Measurements from ENCODE around the gene LRRC7. TPM values are rescaled to one million over a fixed set of nuclear protein-coding genes. Genes with fewer than 3 reads are reported as not detected.

LRRC7 gene
- total RNA-seq, 1 experiment from 2014 or later: not detected

- DNase-seq: no peak
Observed at GRCh38 chr1:70168283-70168682, 600.6 kb downstream of the LRRC7 start.

DNA sequence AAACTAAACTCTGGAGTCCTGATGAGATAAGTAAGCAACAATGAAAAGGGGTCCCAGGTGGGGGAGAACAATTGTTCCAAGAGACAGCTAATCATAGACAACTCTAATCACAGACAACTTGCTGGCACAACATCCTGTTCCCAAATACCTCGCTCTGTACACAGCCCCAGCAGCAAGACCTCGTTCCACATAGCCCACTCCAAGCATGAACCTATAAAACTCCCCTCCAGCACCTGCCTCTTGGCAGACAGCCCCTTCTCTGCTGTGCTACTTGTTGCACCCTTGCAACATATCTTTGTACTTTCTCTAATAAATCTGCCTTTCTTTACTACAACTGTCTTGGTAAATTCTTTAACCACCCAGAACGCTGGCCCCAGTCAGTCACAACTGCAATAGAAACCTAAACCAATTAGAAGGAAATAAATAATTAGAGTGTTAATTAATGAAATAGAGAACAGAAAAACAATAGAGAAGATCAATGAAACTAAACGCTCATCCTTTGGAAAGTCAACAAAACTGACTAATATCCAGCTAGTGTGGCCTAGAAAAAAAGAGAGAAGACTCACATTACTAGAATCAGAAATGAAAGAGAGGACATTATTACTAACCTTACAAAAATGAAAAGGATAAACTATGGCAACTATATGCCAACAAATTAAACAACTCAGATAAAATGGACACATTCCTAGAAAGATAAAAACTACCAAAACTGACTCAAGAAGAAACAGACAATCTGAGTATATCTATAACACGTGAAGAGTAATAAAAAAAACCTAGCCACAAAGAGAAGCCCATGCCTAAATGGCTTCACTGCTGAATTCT lies 601.5 kb downstream of the LRRC7 start:
- H3K4me1 ChIP-seq (ENCODE audit: low read length): peaks cover 12% of the 10 kb centered on the region
- no peak overlapping the region for H3K4me2 ChIP-seq (ENCODE audit: low read depth, low read length, poor library complexity, severe bottlenecking)
- no peak for DNase-seq
- H3K4me3 ChIP-seq (ENCODE audit: low read length): no peak overlapping the region
- no peak overlapping the region for H2AFZ ChIP-seq (ENCODE audit: low read length)
- H3K27ac ChIP-seq (ENCODE audit: low read length): no peak overlapping the region
- no peaks in the 10 kb centered on the region for H4K20me1 ChIP-seq (ENCODE audit: insufficient read depth, low read depth, low read length)
- no peaks in the 10 kb centered on the region for H3K9me3 ChIP-seq (ENCODE audit: low read length)
- H3K27me3 ChIP-seq (ENCODE audit: low read length): no peaks in the 10 kb centered on the region
- peaks cover 35% of the 10 kb centered on the region for H3K79me2 ChIP-seq (ENCODE audit: low read length)
- H3K36me3 ChIP-seq (ENCODE audit: insufficient read depth, low read length): peaks cover 8% of the 10 kb centered on the region; the same call in 1 of the 2 replicates
- H3K9ac ChIP-seq (ENCODE audit: low read length): no peak overlapping the region
- 0 out of 2 replicates have a peak, but pooled peaks cover 4% of the 10 kb centered on the region for H3K9me2 ChIP-seq (replicated peaks; ENCODE audit: insufficient read depth, low read length)

More at GRCh38 chr1:70168283-70168682, 600.6 kb downstream of the LRRC7 start:
- Histone ChIP-seq H3K36me3 (ENCODE audit: insufficient read depth, low read length) (peaks cover 5% of the 10 kb centered on the region; the same call in 1 of the 2 replicates), H3K4me3 (ENCODE audit: low read length) (no peak overlapping the region), H2AFZ (ENCODE audit: low read length) (no peak overlapping the region), H3K27ac (ENCODE audit: low read length) (no peak overlapping the region), H4K20me1 (ENCODE audit: insufficient read depth, low read depth, low read length) (no peaks in the 10 kb centered on the region), H3K27me3 (ENCODE audit: low read length) (no peaks in the 10 kb centered on the region), H3K9me2 (replicated peaks; ENCODE audit: insufficient read depth, low read length) (0 out of 2 replicates have a peak, but pooled peaks cover 4% of the 10 kb centered on the region), H3K4me1 (ENCODE audit: low read length) (peaks cover 13% of the 10 kb centered on the region), H3K9me3 (ENCODE audit: low read length) (no peaks in the 10 kb centered on the region), H3K79me2 (ENCODE audit: low read length) (peaks cover 32% of the 10 kb centered on the region), H3K4me2 (ENCODE audit: low read depth, low read length, poor library complexity, severe bottlenecking) (no peak overlapping the region), H3K9ac (ENCODE audit: low read length) (no peak overlapping the region)

DNA sequence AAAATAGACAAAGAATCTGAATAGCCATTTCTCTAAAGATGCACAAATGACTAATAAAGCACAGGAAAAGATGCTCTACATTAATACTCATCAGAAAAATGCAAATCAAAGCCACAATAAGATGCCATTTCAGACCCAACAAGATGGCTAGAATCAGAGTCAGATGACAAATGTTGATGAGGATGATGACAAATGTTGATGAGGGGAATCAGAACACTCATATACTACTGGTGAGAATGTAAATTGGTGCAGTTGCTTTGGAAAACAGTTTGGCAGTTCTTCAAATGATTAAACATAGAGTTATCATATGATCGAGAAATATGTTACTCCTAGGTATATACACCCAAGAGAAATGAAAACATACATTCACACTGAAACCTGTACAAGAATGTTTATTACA lies 603.8 kb downstream of the LRRC7 start:
- H3K27me3 ChIP-seq (ENCODE audit: low read length): no peaks in the 10 kb centered on the region
- H3K9ac ChIP-seq (ENCODE audit: low read length): no peak overlapping the region
- peaks cover 3% of the 10 kb centered on the region for H3K4me1 ChIP-seq (ENCODE audit: low read length)
- H3K36me3 ChIP-seq (ENCODE audit: insufficient read depth, low read length): peaks cover 8% of the 10 kb centered on the region; the same call in 1 of the 2 replicates
- H3K4me2 ChIP-seq (ENCODE audit: low read depth, low read length, poor library complexity, severe bottlenecking): no peak overlapping the region
- peaks cover 37% of the 10 kb centered on the region for H3K79me2 ChIP-seq (ENCODE audit: low read length)
- DNase-seq: no peak
- no peak overlapping the region for H2AFZ ChIP-seq (ENCODE audit: low read length)
- H3K27ac ChIP-seq (ENCODE audit: low read length): no peak overlapping the region
- no peaks in the 10 kb centered on the region for H3K9me3 ChIP-seq (ENCODE audit: low read length)
- H4K20me1 ChIP-seq (ENCODE audit: insufficient read depth, low read depth, low read length): no peaks in the 10 kb centered on the region
- 0 out of 2 replicates have a peak, but pooled peaks cover 4% of the 10 kb centered on the region for H3K9me2 ChIP-seq (replicated peaks; ENCODE audit: insufficient read depth, low read length)
- no peak overlapping the region for H3K4me3 ChIP-seq (ENCODE audit: low read length)

All from Karpas-422 (cell line).